HG03060 (cell line): ENCODE results near the gene MED1.

Experiments
- ATAC-seq: cut with Tn5 transposase; IDR thresholded peaks from one replicate; pipeline ENCODE4 v1.9.1; 2021; ENCODE audit warnings: low read depth, moderate number of reproducible peaks; ENCODE audit not compliant: unreplicated experiment

Gene MED1

DNA sequence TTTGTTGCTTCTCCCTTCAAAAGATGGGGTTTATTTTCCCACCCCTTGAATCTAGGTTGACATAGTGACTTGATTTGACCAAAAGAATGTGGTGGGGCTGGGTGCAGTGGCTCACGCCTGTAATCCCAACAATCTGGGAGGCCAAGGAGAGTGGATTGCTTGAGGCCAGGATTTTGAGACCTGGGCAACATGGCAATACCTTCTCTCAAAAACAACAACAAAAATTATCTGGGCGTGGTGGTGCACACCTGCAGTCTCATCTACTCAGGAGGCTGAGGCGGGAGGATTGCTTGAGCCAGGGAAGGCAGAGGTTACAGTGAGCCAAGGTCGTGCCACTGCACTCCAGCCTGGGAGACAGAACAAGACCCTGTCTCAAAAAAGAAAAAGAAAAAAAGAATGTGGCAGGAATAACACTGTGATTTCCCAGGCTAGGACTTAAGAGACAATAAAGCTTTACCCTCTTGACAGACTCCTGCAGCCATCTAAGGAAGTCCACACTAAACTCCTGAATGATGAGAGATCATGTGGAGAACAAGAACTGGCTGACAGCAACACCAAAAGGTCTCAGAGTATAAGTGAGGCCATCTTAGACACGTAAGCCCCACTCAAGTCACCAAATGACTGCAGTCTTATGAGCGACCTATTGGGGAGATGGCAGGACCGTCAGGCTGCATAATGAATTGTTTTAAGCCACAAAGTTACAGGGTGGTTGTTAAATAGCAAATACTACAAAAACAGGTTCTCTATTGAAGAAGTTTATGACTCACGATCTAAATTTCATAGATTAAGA, 86.6 kb downstream of the MED1 start:
- no peak for ATAC-seq

GRCh38 chr17:39361064-39361463, 90.0 kb downstream of the MED1 start:
- ATAC-seq, result no peak

DNA sequence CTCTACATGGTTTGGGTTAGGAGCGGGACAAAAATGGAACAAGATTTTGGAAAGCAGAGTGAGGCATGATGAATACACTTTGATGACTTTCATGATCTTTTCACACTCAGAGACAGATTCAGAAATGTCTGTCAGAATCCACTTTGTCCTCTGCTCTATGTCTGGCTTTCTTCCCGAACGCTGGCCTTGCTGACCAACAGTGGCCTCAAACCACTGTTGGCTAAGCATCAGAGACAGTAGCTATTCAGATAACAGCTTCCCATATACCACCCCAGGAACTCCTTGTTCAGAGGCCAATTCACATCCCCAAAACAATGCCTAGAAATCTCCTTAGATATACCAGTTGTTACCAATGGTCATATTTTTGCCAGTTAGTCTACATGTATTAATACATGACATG, 90.5 kb downstream of the MED1 start:
- no peak for ATAC-seq

DNA sequence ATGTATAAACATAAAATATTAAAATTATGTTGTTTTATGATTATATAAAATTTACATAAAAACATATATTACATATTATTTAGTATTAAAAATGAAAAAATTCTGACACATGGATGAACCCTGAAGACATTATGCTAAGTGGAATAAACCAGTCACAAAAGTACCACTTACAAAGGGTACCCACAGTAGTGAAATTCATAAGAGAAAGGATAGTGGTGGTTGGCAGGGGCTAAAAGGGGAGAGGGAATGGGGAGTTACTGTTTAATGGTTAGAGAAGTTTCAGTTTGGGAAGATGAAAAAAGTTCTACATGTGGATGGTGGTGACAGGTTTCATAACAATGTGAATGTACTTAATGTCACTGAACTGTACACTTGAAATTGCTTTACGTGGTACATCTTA, 91.1 kb downstream of the MED1 start:
- ATAC-seq, result no peak

- ATAC-seq, result no peak
These were observed 93.1 kb downstream of the MED1 start for GRCh38 chr17:39357986-39358385.

- ATAC-seq, result no peak
These were observed 93.6 kb downstream of the MED1 start for GRCh38 chr17:39357488-39357887.
